B cell (primary cell): ENCODE measurements around the gene MAPT. TPM values are rescaled to one million over a fixed set of nuclear protein-coding genes. Genes with fewer than 3 reads are reported as not detected.

Source experiments
- ATAC-seq: fragments of 200-7000 bp; cut with Tn5 transposase; one replicate; pipeline ENCODE4 v1.10.0; 2021; ENCODE audit warnings: low read depth, mild to moderate bottlenecking, moderate number of reproducible peaks, moderate library complexity
- CTCF ChIA-PET: fragments of 350-600 bp; sonication (Branson Sonifier 250); formaldehyde crosslinking; loops from one replicate; lab custom pipeline; 2021; ENCODE audit warnings: antibody characterized with exemption, inconsistent platforms; lab: Charles Lee
- POLR2A ChIA-PET: fragments of 350-600 bp; sonication (Branson Sonifier 250); formaldehyde crosslinking; loops from one replicate; lab custom pipeline; 2021; ENCODE audit warnings: antibody characterized with exemption; lab: Charles Lee
- DNase-seq: peaks from one replicate; pipeline ENCODE4 v3.0.0; 2013
- H2AFZ ChIP-seq: 2 replicates; pipeline ENCODE4 v1.6.1; 2012; ENCODE audit warnings: mild to moderate bottlenecking, low read depth, low read length; ENCODE audit not compliant: insufficient read depth, poor library complexity, severe bottlenecking
- H3K27ac ChIP-seq, 2 donors: 1 replicate in 1 of 2; 2 replicates in 1 of 2; pipeline ENCODE4 v1.5.1; 2012 to 2013; ENCODE audit warnings: low read length in 2 of 2, mild to moderate bottlenecking in 2 of 2, moderate library complexity in 1 of 2
- H3K27me3 ChIP-seq, 4 experiments: fragments of 200-600 bp in 1 of 4; sonication (generic) in 1 of 4; replicated peaks in 1 of 4; 1 replicate in 2 of 4; 2 replicates in 2 of 4; pipeline versions ENCODE4 v1.6.1 to v1.7.0; 2013 to 2016; ENCODE audit warnings: low read length in 3 of 4, mild to moderate bottlenecking in 2 of 4, mixed read lengths in 1 of 4, moderate library complexity in 1 of 4; ENCODE audit not compliant: insufficient read depth in 4 of 4, control insufficient read depth in 3 of 4; ENCODE audit errors: control extremely low read depth in 1 of 4
- H3K36me3 ChIP-seq, 2 experiments: replicated peaks in 1 of 2; 1 replicate in 1 of 2; 2 replicates in 1 of 2; pipeline versions ENCODE4 v1.6.1 to v1.7.1; 2013; ENCODE audit warnings: low read length in 1 of 2; ENCODE audit not compliant: insufficient read depth in 2 of 2, control insufficient read depth in 1 of 2; ENCODE audit errors: control extremely low read depth in 1 of 2, extremely low read depth in 1 of 2
- H3K4me1 ChIP-seq, 2 donors: fragments of 200-600 bp in 1 of 2; sonication (generic) in 1 of 2; 1 replicate in 1 of 2; 2 replicates in 1 of 2; pipeline versions ENCODE4 v1.5.1 to v1.6.1; 2013 to 2017; ENCODE audit warnings: low read length in 2 of 2; ENCODE audit not compliant: control insufficient read depth in 2 of 2, insufficient read depth in 2 of 2
- H3K4me2 ChIP-seq: replicated peaks from 2 replicates; pipeline ENCODE3; 2012; ENCODE audit warnings: mild to moderate bottlenecking, low read depth, low read length; ENCODE audit not compliant: poor library complexity, severe bottlenecking
- H3K4me3 ChIP-seq, 5 experiments: fragments of 200-600 bp in 1 of 5; sonication (generic) in 1 of 5; 1 replicate in 3 of 5; 2 replicates in 2 of 5; pipeline versions ENCODE4 v1.5.1 to v1.7.0; 2011 to 2016; ENCODE audit warnings: low read length in 4 of 5, mild to moderate bottlenecking in 4 of 5, low read depth in 2 of 5, control low read depth in 1 of 5, moderate library complexity in 1 of 5; ENCODE audit not compliant: insufficient read depth in 1 of 5; ENCODE audit errors: control extremely low read depth in 1 of 5, extremely low read depth in 1 of 5
- H3K79me2 ChIP-seq: fragments of 200-600 bp; sonication (generic); one replicate; pipeline ENCODE4 v1.6.0; 2016; ENCODE audit warnings: low read length; ENCODE audit not compliant: control insufficient read depth, insufficient read depth
- H3K9ac ChIP-seq: fragments of 200-600 bp; sonication (generic); 2 replicates; pipeline ENCODE4 v1.6.1; 2017; ENCODE audit warnings: mild to moderate bottlenecking, low read length, moderate library complexity
- H3K9me3 ChIP-seq, 3 donors: one replicate each; pipeline versions ENCODE4 v1.6.1 to v1.7.1; 2013; ENCODE audit warnings: low read length in 2 of 3; ENCODE audit not compliant: control insufficient read depth in 2 of 3, insufficient read depth in 1 of 3; ENCODE audit errors: control extremely low read depth in 1 of 3
- H4K20me1 ChIP-seq: 2 replicates; pipeline ENCODE4 v1.6.0; 2012; ENCODE audit warnings: mild to moderate bottlenecking, low read length; ENCODE audit not compliant: insufficient read depth, control insufficient read depth, poor library complexity, severe bottlenecking
- H3K27ac Mint-ChIP-seq: one replicate; pipeline ENCODE4 v1.8.0; 2021; ENCODE audit warnings: mixed read lengths
- H3K27me3 Mint-ChIP-seq: one replicate; pipeline ENCODE4 v1.8.0; 2021; ENCODE audit warnings: mixed read lengths
- H3K4me1 Mint-ChIP-seq: one replicate; pipeline ENCODE4 v1.8.0; 2021; ENCODE audit warnings: mixed read lengths
- H3K4me3 Mint-ChIP-seq: one replicate; pipeline ENCODE4 v1.8.0; 2021; ENCODE audit warnings: mixed read lengths
- H3K9me3 Mint-ChIP-seq: one replicate; pipeline ENCODE4 v1.8.0; 2022; ENCODE audit warnings: mixed read lengths; ENCODE audit not compliant: insufficient read depth
- CTCF ChIP-seq: fragments of 200-600 bp; IDR thresholded peaks from one replicate; pipeline ENCODE4 v1.8.0; 2022; ENCODE audit warnings: antibody characterized with exemption, mild to moderate bottlenecking
- EZH2 ChIP-seq: IDR thresholded peaks from 2 replicates; pipeline ENCODE4 v1.6.1; 2012; ENCODE audit warnings: borderline replicate concordance, low read depth, mild to moderate bottlenecking, moderate library complexity, low read length; ENCODE audit not compliant: insufficient read depth, poor library complexity, severe bottlenecking
- WGBS: methylation state at CpG from one replicate; pipeline ENCODE4 v1.1.5; 2013; ENCODE audit warnings: missing lambda C conversion rate; ENCODE audit not compliant: insufficient coverage; 5-methylcytosine and 5-hydroxymethylcytosine counted together
- intact Hi-C: fragments of 100-400 bp; cut with micrococcal nuclease; formaldehyde crosslinking; loops from one replicate; pipeline ENCODE4 v1.10.0; 2022
- polyA plus RNA-seq: library from polyadenylated mRNA; depleted of rRNA; stranded (reverse); fragments of >200 nt; gene quantifications from 2 replicates; pipeline ENCODE4 v1.2.3, GENCODE V29; 2012
- total RNA-seq, 2 donors: library from RNA; stranded (reverse); fragments of 120-200 nt in 1 of 2; gene quantifications; 1 replicate in 1 of 2; 2 replicates in 1 of 2; pipeline versions ENCODE4 v1.2.3 to v1.2.4, GENCODE V29; 2013 to 2022

Gene MAPT
- total and polyA plus RNA-seq, 2 donors (not counting 1 experiment from before 2014, with no cell fraction given), result 0.13 to 0.20 TPM

DNA sequence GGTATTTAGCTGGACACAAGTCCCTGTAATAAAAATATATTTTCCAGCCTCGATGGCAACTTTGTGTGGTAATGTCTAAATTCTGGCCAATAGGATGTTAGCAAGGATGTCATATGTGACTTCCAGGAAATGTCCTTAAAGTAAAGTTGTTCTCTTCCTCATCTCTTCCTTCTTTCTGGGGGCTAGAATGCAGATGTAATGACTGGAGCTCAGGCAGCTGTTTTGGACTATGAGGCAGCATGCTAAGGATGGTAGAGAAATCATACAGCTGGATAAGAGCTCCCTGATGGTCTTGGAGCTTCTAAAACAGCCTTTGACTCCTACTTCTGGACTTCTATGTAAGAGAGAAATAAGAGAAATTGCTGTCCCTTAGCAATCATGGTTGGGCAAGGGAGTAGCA lies 16.9 kb upstream of the MAPT start:
- ChIA-PET POLR2A (no interaction called here), CTCF (interaction anchor here (1.5 kb wide), 1 partner anchor 29 kb away, joined by 3 read pairs; no protein-coding TSS in a partner anchor)
- H3K27ac Mint-ChIP-seq, result no peak overlapping the region
- intact Hi-C loops, result no loop called here
- no peak for TF ChIP-seq EZH2
- TF ChIP-seq CTCF, result no peak
- peaks cover 20% of the 10 kb centered on the region for H3K27me3 Mint-ChIP-seq
- DNase-seq (no peak), ATAC-seq (no peak)
- Histone ChIP-seq H3K79me2 (no peaks in the 10 kb centered on the region), H3K4me2 (no peak overlapping the region), H3K4me3 (no peak overlapping the region), H2AFZ (no peak overlapping the region), H4K20me1 (no peaks in the 10 kb centered on the region), H3K27me3 (peaks cover 0 to 14% (median 1%) of the 10 kb centered on the region in 4 experiments), H3K4me1 (no peaks in the 10 kb centered on the region), H3K27ac (no peak overlapping the region), H3K9ac (no peak overlapping the region), H3K36me3 (no peaks in the 10 kb centered on the region), H3K9me3 (peaks cover 0 to 5% (median 0%) of the 10 kb centered on the region in 3 donors)
- H3K4me3 Mint-ChIP-seq, result no peak overlapping the region
- H3K4me1 Mint-ChIP-seq, result peaks cover 1% of the 10 kb centered on the region
- H3K9me3 Mint-ChIP-seq, result no peaks in the 10 kb centered on the region
- WGBS, result no CpG with 5 or more reads among the region's 1 CpG

DNA sequence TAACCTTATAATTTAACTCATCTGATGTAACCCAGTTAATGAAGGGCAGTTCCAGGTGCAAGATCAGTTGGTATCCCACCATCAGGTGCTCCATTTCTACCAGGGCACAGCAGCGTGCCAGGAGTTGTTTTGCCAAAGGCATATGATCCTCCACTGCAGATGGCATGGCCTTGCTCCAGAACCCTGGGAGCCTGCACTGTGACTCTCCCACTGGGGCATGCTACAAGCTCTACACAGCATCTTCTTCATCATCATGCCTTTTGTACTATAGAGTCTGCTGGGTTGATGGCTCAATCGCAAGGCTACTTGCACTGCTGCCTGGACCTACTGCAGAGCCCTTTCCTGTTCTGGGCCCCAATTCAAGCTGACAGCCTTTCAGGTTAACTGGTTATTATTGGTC lies 11.3 kb upstream of the MAPT start:
- TF ChIP-seq EZH2 (no peak), CTCF (no peak)
- DNase-seq (no peak), ATAC-seq (no peak)
- peaks cover 2% of the 10 kb centered on the region for H3K9me3 Mint-ChIP-seq
- 89% methylated on average over 2 of the region's 2 CpGs for WGBS
- peaks cover 26% of the 10 kb centered on the region for H3K27me3 Mint-ChIP-seq
- Histone ChIP-seq H3K4me1 (no peaks in the 10 kb centered on the region), H3K27me3 (peaks cover 0 to 7% (median 2%) of the 10 kb centered on the region in 4 experiments), H4K20me1 (no peaks in the 10 kb centered on the region), H2AFZ (no peak overlapping the region), H3K4me3 (no peak overlapping the region), H3K9me3 (peaks cover 0 to 8% (median 6%) of the 10 kb centered on the region in 3 donors), H3K79me2 (no peaks in the 10 kb centered on the region), H3K27ac (no peak overlapping the region), H3K9ac (no peak overlapping the region), H3K36me3 (no peaks in the 10 kb centered on the region), H3K4me2 (no peak overlapping the region)
- POLR2A ChIA-PET, result no interaction called here
- H3K4me1 Mint-ChIP-seq, result no peaks in the 10 kb centered on the region
- CTCF ChIA-PET, result no interaction called here
- H3K27ac Mint-ChIP-seq, result no peak overlapping the region
- no peak overlapping the region for H3K4me3 Mint-ChIP-seq
- intact Hi-C loops, result no loop called here
